ENCODE measurements around the gene AWAT1.

- TF ChIP-seq CTCF (IDR thresholded peaks at IDR 0.05) (no peak), ZFX (IDR thresholded peaks at IDR 0.05; ENCODE audit: borderline replicate concordance) (no peak)
Observed at GRCh38 chrX:70226048-70226447, 8.4 kb upstream of the AWAT1 start.
